CD4-positive, alpha-beta T cell treated with Interferon alpha-2 for 1 hour (primary cell): ENCODE results near the gene PPP1R18.
"Not testable (repeated sequence)": the region's sequence is repeated elsewhere in the genome, so short reads cannot be mapped to it uniquely, and the experiment has no call there.

Experiments used
- DNase-seq, 2 donors: peaks; one replicate each; pipeline ENCODE4 v3.0.0-alpha.2; 2020 to 2022

The PPP1R18 gene, protein sequence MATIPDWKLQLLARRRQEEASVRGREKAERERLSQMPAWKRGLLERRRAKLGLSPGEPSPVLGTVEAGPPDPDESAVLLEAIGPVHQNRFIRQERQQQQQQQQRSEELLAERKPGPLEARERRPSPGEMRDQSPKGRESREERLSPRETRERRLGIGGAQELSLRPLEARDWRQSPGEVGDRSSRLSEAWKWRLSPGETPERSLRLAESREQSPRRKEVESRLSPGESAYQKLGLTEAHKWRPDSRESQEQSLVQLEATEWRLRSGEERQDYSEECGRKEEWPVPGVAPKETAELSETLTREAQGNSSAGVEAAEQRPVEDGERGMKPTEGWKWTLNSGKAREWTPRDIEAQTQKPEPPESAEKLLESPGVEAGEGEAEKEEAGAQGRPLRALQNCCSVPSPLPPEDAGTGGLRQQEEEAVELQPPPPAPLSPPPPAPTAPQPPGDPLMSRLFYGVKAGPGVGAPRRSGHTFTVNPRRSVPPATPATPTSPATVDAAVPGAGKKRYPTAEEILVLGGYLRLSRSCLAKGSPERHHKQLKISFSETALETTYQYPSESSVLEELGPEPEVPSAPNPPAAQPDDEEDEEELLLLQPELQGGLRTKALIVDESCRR

DNA sequence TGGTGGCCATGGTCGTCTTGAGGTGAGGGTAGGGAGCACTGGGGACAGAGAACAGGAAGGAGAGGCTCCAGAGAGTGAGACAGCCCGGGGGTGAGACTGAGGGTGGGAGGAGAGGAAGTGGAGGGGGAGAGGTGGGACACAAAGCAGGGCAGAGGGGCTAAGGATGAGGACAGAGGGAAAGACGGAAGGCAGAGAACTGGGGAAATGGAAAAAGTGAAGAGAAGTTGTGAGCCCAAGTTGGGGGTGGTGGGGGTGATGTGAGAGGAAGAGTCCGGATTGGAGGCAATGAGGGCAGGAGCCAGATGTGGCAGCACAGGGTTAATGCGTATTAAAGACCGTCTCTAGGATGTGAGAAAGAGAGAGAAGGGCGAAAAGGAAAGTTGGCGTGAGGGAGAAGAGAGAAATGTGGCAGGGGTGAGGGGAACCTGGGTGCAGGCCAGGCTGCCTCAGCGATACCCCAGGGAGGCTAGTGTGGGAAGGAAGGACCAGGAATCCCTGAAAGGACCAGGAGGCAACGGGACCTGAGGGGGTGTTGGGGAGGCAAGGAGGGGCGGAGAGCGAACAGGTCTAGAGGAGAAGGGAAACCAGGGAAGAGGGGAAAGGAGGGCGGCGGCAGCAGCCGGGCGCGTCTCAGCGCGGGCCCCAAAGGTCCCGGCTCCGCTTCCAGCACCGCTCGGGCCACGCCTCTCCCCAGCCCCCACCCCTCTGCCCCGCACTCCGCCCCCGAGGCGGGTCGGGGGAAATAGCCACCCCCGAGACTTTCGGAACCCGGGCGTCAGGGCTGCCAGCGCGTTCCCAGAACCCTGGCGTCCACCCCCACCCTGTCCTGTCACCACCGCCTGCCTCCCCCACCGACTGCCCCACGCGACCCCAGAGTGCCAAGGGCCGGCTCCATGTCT lies at the start of gene PPP1R18:
PPP1R18 (minus strand) TSS at position 637 of the 899 bp plus-strand sequence; CDS start at position 10, 627 bp downstream.
- DNase-seq, result peak; percentile 84 to 87

DNA sequence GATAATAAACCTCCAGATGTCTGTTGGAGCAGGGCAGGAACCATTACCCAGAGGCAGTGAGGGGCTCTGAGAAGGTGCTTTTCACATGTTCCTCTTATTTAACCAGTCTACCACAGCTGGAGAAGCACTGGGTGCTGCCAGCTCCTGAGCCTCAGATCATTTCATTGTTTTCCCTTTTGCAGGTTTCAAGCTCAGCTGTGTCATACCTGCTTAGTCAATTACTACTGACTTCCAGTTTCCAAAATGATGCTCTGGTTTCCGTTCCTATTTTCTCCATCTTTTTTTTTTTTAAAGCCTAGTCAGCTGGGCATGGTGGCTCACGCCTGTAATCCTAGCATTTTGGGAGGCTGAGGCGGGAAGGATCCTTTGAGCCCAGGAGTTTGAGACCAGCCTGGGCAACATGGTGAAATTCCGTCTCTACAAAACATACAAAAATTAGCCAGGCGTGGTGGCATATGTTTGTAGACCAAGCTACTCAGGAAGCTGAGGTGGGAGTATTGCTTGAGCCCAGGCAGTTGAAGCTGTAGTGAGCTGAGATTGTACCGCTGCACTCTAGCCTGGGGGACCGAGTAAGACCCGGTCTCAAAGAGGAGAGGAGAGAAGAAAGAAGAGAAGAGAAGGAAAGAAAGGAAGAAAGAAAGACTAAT lies 49.3 kb upstream of the PPP1R18 start:
- no peak for DNase-seq

DNA sequence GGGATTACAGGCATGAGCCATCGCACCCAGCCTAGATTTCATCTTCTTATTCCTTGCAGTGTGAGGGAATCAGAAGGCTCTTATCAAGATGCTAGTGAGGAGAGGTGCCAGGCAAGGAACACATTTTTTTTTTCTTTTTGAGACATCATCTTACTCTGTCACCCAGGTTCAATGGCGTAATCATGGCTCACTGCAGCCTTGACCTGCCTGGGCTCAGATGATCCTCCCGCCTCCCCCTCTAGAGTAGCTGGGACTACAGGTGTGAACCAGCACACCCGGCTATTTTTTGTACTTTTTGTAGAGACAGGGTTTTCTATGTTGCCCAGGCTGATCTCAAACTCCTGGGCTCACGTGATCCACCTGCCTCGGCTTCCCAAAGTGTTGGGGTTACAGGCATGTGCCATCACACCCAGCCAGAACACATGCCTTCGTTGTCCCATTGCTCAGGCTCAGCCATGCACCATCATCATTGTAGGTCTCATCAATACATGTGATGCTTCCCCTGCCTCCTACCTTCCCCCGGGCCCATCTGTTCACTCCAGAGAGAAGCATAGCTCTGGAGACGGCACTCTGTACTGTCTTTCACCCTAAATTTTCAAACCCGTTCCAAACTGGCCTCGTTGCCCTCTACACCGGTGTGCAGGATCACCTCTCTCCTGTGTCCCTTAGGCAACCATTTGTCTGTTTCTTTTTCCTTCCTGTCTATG lies 45.9 kb upstream of the PPP1R18 start:
- DNase-seq, result no peak

DNA sequence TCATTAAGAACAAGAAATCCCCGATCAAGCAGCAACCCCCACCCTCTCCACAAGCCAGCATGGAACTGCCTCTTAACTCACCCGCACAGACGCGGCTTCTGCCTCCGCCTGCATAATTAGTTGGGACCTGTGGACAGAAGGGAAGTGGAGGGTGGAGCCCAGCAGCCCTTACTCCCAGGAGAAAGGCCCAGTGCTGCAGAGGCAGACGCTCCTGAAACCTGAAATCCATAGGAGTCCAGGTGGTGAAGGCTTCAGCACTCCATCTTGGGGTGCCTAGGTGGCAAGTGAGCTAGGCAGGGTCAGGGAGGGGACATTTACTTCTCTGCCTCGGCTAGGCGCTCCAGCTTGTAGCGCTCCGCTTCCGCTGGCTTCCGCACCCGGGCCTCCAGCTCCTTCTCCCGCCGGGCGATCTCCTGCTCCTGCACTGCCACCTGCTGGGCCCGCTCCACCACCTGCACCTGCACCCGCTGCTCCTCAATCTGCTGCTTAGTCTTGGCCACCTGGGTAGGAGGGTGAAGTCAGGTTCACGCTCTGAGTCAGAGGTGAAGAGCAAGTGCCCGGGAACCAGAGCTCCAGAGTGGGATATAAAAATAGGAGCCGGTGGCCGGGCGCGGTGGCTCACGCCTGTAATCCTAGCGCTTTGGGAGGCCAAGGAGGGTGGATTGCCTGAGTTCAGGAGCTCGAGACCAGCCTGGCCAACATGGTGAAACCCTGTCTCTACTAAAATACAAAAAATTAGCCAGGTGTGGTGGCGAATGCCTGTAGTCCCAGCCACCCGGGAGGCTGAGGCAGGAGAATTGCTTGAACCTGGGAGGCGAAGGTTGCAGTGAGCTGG lies 44.4 kb upstream of the PPP1R18 start:
- peak; percentile 84 to 88 for DNase-seq

DNA sequence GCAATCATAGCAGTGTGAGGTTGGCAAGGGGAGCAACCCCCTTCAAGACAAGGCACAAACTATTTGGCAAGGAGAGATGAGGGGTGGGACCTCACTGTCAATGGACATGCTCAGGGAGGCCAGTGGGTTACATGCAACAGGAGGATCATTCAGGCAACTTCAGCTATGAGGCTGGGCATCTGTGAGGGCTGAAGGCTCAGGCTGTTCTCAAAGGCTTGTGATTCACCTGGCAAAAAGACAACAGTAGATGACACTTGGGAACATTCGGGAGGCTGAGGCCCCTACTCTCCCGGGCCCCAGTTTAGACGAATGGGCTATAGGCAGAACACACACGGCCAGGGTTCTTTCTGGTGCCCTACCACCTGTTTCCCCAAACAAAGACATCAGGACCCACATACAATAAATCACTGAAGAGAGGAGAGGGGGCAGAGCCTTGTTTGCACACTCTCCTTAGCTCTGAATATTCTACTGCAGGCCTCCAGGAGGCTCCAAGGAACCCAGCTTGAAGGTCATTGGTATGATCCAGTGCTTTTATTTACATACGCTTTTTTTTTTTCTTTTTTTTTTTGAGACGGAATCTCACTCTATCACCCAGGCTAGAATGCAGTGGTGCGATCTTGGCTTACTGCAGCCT lies 41.6 kb upstream of the PPP1R18 start:
- DNase-seq, result no peak

DNA sequence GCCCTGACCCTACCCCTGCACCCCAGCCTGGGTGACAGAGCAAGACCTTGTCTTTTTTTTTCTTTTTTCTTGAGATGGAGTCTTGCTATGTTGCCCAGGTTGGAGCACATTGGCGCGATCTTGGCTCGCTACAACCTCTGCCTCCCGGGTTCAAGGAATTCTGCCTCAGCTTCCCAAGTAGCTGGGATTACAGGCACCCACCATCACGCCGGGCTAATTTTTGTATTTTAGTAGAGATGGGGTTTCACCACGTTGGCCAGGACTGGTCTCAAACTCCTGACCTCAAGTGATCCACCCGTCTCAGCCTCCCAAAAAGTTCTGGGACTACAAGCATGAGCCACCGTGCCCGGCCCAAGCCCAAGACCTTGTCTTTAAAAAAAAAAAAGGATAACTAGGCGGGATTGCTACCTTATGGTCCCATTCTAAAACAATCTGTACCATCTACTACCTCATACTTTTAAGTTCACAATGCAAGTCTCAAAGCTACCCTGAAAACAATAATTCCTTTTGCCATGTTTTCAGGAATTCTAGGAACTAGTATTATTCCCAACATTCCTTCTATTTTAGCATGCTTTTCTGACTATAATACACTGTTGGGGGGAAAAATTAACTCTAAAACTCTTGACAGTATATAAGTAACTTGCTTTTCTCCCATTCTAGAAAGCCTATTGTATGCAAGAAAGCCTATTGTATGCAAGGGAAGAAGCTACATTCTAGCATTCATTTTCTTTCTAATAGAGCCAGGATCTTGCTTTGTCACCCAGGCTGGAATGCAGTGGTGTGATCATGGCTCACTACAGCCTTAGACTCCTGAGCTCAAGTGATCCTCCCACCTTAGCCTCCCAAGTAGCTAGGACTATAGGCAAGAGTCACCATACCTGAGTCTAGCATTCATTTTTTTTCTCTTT lies 40.3 kb upstream of the PPP1R18 start:
- no peak for DNase-seq

DNA sequence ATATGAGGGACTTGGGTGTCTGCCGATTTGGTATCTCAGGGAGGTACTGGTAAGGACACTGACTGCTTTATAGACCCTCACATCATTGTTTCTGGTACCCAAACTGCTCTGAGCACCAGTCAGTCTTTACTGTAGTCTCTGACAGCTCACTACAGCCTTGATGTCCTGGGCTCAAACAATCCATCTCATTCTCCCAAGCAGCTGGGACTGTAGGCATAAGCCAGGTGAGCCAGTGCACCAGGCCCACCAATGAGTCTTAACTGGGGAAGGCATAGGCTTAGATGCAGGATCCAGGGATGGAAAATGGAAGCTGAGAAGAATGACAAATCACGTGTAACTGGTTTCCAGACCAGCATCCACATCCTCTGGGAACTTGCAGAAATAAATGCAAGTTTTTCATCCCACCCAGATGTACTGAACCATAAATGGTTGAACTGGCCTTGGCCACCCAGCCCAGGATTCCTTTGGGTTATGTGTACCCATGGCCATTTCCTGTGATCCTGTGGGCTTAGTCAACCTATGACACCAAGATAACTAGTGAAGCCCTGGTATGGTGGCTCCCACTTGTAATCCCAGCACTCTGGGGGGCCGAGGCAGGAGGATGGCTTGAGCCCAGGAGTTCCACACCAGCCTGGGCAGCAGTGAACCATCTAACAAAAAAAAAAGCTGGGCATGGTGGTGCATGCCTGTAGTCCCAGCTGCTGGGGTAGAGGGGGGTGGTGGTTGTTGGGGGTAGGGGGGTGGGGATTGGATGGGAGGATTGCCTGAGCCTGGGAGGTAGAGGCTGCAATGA lies 39.5 kb upstream of the PPP1R18 start:
- DNase-seq, result no peak

DNA sequence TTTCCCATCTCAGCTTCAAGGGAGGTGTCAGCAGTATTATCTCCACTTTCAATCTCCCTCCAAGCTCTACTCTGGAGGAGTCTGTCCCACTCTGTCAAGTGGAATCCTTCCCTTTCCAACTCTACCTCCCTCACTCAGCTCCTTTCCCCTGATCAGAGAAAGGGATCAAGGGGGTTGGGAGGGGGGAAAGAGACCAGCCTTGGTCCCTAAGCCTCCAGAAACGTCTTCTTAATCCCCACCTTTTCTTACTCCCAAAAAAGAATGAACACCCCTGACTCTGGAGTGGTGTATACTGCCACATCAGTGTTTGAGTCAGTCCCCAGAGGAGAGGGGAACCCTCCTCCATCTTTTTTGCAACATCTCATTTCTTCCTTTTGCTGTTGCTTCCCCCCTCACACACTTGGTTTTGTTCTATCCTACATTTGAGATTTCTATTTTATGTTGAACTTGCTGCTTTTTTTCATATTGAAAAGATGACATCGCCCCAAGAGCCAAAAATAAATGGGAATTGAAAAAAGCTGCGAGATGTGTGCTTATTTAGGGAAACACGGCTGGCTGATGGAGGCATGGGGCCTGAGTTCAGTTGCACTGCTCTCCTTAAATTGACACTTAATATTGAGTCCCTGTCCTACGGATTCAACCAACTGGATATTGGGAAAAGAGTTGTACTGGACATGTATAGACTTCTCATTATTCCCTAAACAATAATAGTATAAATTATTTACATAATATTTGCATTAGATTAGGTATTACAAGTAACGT lies 38.6 kb upstream of the PPP1R18 start:
- DNase-seq, result no peak

DNA sequence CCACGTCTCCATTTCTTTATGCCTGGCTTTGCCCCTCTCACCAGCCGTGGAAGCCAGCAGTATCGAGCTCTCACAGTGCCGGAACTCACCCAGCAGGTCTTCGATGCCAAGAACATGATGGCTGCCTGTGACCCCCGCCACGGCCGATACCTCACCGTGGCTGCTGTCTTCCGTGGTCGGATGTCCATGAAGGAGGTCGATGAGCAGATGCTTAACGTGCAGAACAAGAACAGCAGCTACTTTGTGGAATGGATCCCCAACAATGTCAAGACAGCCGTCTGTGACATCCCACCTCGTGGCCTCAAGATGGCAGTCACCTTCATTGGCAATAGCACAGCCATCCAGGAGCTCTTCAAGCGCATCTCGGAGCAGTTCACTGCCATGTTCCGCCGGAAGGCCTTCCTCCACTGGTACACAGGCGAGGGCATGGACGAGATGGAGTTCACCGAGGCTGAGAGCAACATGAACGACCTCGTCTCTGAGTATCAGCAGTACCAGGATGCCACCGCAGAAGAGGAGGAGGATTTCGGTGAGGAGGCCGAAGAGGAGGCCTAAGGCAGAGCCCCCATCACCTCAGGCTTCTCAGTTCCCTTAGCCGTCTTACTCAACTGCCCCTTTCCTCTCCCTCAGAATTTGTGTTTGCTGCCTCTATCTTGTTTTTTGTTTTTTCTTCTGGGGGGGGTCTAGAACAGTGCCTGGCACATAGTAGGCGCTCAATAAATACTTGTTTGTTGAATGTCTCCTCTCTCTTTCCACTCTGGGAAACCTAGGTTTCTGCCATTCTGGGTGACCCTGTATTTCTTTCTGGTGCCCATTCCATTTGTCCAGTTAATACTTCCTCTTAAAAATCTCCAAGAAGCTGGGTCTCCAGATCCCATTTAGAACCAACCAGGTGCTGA lies 37.6 kb upstream of the PPP1R18 start:
- not testable (repeated sequence) for DNase-seq

DNA sequence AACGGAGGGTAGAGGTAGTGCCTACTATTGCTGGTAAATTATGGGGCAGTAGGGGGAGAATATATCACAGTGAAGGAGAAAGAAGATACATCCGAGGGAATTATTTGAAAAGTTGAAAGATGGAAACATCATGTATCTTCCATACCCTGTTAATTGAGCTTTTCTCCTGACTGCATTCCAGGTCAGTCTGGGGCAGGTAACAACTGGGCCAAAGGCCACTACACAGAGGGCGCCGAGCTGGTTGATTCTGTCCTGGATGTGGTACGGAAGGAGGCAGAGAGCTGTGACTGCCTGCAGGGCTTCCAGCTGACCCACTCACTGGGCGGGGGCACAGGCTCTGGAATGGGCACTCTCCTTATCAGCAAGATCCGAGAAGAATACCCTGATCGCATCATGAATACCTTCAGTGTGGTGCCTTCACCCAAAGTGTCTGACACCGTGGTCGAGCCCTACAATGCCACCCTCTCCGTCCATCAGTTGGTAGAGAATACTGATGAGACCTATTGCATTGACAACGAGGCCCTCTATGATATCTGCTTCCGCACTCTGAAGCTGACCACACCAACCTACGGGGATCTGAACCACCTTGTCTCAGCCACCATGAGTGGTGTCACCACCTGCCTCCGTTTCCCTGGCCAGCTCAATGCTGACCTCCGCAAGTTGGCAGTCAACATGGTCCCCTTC lies 36.9 kb upstream of the PPP1R18 start:
- DNase-seq, result not testable (repeated sequence)

DNA sequence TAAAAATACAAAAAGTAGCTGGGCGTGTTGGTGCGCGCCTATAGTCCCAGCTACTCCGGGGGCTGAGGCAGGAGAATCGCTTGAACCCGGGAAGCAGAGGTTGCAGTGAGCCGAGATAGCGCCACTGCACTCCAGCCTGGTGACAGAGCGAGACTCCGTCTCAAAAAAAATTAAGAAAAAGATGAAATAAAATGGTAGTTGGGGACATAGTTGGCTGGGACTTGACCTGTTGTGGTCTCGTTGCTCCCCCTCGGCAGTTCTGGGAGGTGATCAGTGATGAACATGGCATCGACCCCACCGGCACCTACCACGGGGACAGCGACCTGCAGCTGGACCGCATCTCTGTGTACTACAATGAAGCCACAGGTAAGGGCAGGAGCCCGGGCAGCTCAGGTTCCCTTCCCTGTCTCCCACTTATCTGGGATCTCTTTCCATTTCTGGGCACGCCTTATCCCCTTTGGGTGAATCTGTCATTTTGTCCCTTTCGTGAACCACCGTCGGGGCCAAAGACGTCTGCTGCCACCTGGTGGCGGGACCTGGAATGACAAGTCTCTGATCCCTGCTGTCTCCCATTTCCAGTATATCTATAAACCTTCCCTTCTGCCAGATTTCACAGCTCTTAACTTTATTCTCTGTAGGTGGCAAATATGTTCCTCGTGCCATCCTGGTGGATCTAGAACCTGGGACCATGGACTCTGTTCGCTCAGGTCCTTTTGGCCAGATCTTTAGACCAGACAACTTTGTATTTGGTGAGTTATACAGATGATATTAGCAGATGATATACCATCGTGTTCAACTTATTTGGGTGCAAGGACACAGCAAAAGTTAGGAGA lies 36.1 kb upstream of the PPP1R18 start:
- DNase-seq, result peak; percentile 80 to 88

DNA sequence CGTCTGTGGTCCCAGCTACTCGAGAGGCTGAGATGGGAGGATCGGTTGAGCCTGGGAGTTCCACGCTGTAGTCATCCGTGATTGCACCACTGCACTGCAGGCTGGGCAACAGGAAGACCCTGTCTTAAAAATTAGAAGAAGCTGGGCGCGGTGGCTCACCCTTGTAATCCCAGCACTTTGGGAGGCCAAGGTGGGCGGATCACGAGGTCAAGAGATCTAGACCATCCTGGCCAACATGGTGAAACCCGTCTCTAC lies 35.5 kb upstream of the PPP1R18 start:
- peak in 1 of 2 donors; percentile 29 for DNase-seq

DNA sequence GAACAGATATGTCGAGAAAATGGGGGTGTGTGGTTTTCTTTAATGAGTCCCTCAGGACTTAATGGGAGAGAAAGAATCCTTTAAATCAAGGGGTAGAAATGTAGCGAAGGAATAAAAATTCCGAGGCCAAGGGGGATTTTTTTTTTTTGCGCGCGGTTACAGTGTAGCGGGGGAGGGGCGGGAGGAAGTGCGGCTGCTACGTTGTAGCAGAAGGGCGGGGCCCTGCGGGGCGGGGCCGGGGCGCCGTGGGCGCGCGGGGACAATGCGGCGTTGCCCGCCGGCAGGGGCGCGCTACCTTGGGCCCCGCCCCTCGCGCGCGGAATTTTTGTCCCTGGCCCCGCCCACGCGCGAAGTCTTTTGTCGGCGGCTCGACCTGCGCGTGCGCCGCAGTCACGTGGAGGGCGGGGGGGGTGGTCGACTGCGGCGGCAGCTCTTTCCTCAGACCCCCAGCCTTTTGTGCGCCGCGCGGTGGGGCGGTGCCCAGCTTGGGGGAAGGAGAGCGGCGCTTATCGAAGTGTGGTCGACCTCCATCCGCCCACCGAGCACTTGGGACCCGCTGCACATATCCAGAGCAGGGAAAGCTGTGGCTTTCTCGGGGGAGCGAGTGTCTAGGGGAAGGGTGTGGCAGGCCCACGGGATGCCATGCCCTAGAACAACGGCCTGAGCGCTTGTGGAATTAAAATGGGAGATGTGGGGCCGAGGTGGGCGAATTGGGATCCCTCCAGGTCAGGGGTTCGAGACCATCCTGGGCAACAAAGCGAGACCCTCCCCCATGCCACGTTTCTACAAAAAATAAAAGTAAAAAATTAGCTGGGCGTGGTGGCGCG lies 35.0 kb upstream of the PPP1R18 start:
- DNase-seq, result peak; percentile 93 to 96

DNA sequence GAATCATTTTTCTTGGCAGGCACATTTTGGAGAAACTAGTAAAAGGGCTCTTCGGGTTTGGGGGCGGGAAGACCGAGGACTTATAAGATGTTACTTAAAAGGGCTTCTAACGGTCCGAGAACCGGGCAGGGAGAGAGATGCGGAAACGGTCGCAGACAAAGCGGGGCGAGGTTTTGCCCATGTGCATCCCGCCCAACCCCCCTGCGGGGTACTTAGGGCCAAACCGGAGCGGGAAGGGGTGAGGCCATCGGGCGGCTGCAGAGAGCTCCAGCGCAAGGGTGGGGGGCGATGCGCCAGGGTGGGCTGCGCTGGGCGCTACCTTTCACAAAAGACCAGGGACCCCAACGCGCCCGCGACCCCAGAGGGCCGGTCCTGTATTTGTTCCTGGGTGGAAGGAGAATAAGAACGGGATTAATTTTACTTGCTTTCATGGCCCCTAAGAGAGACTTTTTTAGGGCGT lies 34.3 kb upstream of the PPP1R18 start:
- peak; percentile 51 to 58 for DNase-seq
